IPS-15b (cell line): ENCODE results near the gene MADCAM1.
"Not testable (repeated sequence)": the region's sequence is repeated elsewhere in the genome, so short reads cannot be mapped to it uniquely, and the experiment has no call there.

Source experiments
- H3K27me3 ChIP-seq: one replicate; pipeline ENCODE4 v1.6.1; 2013; ENCODE audit warnings: low read length; ENCODE audit not compliant: control insufficient read depth, insufficient read depth
- H3K36me3 ChIP-seq: one replicate; pipeline ENCODE4 v1.6.1; 2013; ENCODE audit warnings: low read length; ENCODE audit not compliant: control insufficient read depth, insufficient read depth
- H3K4me1 ChIP-seq: one replicate; pipeline ENCODE4 v1.6.1; 2013; ENCODE audit warnings: mild to moderate bottlenecking, low read length; ENCODE audit not compliant: control insufficient read depth, insufficient read depth
- H3K4me3 ChIP-seq: one replicate; pipeline ENCODE4 v1.5.1; 2013; ENCODE audit warnings: low read depth, low read length
- H3K9ac ChIP-seq: one replicate; pipeline ENCODE4 v1.6.1; 2013; ENCODE audit warnings: low read depth, mild to moderate bottlenecking, low read length
- H3K9me3 ChIP-seq: one replicate; pipeline ENCODE4 v1.6.1; 2013; ENCODE audit warnings: mild to moderate bottlenecking, low read length; ENCODE audit not compliant: control insufficient read depth, insufficient read depth

MADCAM1 gene

DNA sequence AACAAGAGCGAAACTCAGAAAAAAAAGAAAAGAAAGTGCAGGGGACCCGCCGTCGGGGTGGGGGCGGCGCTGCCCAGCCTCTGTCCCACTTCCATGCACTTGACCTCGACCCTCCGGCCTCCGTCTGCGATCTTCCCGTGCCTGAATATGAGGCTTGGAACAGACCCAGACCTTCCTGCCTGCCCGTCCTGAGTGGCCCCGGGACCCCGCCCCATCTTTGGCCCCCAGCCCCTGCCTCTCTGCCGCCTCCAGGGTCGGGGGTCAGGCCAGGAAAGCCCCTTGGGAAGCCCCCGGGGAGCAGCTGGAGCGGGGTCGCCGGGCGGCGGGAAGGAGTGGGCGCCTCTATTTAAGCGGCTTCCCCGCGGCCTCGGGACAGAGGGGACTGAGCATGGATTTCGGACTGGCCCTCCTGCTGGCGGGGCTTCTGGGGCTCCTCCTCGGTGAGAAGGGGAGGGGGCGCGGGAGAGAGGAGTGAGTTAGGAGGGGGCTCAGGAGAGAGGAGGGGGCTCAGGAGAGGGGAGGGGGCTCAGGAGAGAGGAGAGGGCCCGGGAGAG, at the start of gene MADCAM1:
Gene MADCAM1 (plus strand): TSS at position 375 of the 554 bp plus-strand sequence. CDS start 14 bp downstream, at position 389.
- H3K36me3 ChIP-seq, result no peaks in the 10 kb centered on the region
- H3K27me3 ChIP-seq, result peaks cover 23% of the 10 kb centered on the region
- H3K9me3 ChIP-seq, result no peaks in the 10 kb centered on the region
- no peak within 1 kb of the TSS for H3K9ac ChIP-seq
- H3K4me1 ChIP-seq, result no peaks in the 10 kb centered on the region
- peak within 1 kb of the TSS; percentile 32 for H3K4me3 ChIP-seq

DNA sequence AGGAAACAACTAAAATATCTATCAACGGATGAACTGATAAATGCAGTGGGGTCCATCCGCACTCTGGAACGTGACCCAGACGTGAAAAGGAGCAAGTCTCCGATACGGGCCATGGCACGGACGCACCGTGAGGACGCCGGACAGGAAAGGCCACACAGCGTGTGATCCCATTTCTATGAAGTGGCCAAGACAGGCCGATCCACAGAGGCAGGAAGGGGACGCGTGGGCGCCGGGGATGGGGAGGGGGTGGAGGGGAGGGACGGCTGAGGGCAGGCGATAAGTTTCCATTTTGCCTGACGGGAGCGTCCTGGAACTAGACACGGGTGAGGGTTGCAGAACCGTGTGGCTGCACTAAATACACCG, 49.2 kb upstream of the MADCAM1 start:
- peaks cover 10% of the 10 kb centered on the region for H3K36me3 ChIP-seq
- no peaks in the 10 kb centered on the region for H3K9me3 ChIP-seq
- no peak overlapping the region for H3K4me3 ChIP-seq
- no peaks in the 10 kb centered on the region for H3K27me3 ChIP-seq
- no peak overlapping the region for H3K9ac ChIP-seq
- no peaks in the 10 kb centered on the region for H3K4me1 ChIP-seq

DNA sequence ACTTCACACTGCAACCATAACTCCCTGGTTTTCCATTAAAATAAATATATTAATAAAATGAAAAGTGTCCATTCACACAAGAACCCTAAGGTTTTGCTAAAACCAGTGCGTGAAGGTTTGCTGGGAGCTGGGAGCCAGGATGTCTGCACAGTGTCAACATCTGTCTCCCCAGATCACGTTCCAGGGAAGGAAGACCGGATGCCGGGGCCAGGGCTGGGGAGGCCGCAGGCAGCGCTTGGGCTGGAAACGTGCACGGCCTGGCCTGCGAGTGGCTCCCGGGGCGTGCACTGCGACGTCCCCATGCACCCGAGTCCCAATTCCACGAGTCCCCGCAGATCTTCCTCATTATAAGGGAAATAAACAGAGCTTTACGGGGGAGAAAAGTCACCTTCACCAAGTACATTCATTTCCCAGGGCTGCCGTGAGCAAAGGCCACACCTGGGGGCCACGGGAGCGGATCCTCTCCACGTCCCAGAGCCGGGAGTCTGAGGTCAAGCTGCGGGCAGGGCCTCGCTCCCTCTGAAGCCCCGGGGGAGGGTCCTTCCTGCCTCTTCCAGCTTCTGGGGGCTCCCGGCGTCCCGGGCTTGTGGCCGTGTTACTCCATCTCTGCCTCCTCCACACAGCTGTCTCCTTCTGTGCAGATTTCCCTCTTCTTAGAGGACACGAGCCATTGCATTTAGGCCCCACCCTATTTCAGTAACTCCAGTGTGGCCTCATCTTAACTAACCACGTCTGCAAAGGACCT, 48.3 kb upstream of the MADCAM1 start:
- H3K9me3 ChIP-seq, result no peaks in the 10 kb centered on the region
- H3K4me1 ChIP-seq, result no peaks in the 10 kb centered on the region
- peaks cover 10% of the 10 kb centered on the region for H3K36me3 ChIP-seq
- H3K9ac ChIP-seq, result no peak overlapping the region
- H3K4me3 ChIP-seq, result no peak overlapping the region
- no peaks in the 10 kb centered on the region for H3K27me3 ChIP-seq

DNA sequence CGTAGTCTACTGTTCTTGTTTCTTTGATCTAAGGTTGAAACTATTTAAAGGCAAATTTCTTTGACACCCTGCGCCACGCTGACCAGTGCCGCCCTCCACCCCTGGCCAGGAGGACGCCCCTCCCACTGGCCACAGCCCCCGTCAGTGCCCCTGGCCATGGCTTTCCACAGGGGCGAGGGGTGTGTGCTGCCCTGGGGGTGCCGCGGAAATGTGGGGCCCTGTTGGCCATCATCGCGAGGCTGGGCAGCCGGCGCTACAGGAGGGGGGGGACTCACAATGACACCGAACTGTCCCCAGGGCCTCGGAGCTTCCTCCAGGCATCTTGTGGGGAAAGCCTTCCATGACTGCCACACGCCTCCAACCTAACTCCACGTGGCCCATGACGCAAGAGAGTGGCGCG, 46.4 kb upstream of the MADCAM1 start:
- peaks cover 10% of the 10 kb centered on the region for H3K36me3 ChIP-seq
- H3K9ac ChIP-seq, result no peak overlapping the region
- no peak overlapping the region for H3K4me3 ChIP-seq
- H3K9me3 ChIP-seq, result no peaks in the 10 kb centered on the region
- no peaks in the 10 kb centered on the region for H3K4me1 ChIP-seq
- no peaks in the 10 kb centered on the region for H3K27me3 ChIP-seq

DNA sequence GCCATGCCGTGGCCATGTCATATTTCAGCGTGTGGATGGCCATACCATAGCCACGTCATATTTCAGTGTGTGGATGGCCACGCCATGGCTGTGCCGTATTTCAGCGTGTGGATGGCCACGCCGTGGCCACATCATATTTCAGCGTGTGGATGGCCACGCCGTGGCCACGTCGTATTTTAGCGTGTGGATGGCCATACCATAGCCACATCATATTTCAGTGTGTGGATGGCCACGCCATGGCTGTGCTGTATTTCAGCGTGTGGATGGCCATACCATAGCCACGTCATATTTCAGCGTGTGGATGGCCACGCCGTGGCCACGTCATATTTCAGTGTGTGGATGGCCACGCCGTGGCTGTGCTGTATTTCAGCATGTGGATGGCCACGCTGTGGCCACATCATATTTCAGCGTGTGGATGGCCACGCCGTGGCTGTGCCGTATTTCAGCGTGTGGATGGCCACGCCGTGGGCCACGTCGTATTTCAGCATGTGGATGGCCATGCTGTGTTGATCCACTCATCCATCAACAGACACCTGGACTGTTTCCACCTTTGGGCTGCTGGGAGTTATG, 45.3 kb upstream of the MADCAM1 start:
- H3K4me1 ChIP-seq, H3K27me3 ChIP-seq: not testable (repeated sequence)

DNA sequence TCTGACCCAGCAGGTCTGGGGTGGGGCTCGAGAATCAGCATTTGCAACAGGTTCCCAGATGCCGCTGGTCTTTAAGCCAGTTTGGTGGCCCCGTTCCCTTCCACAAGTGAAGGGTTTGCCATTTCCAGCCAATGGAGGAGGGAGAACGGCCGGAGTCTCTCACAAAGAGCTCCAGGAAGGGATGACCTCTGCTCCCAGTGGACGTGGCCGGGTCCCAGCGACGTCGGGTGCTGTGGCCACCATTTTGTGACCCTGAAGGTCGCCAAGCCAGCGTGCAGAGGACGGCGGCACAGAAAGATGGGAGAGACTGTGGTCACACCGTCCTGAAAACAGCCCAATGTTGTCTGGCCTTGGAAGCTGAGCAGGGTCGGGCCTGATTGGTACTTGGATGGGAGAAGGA, 43.5 kb upstream of the MADCAM1 start:
- Histone ChIP-seq H3K4me1 (no peaks in the 10 kb centered on the region), H3K9ac (no peak overlapping the region), H3K36me3 (peaks cover 16% of the 10 kb centered on the region), H3K27me3 (no peaks in the 10 kb centered on the region), H3K4me3 (no peak overlapping the region), H3K9me3 (no peaks in the 10 kb centered on the region)

More for the DNA sequence above, 45.3 kb upstream of the MADCAM1 start:
- peaks cover 16% of the 10 kb centered on the region for H3K36me3 ChIP-seq
- not testable (repeated sequence) for H3K9me3 ChIP-seq, H3K9ac ChIP-seq, H3K4me3 ChIP-seq

DNA sequence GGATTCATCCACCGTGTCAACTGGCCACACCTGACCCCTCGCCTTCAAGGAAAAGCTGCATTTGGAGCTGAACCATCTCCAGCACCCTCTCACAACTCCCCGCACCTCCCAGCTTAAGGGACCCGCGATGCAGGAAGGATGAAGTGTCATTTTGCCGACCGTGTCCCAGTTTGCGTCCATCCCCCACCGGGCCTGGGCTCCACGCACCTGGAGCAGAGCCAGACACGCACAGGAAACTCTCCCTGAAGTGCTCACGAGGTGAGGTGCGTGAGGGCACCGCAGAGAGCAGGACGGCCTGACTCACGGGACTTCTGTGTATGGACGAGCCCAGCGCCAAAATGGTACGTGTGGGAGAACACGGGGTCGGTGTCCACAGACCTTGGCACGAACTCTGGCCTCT, 42.7 kb upstream of the MADCAM1 start:
- Histone ChIP-seq H3K36me3 (peaks cover 12% of the 10 kb centered on the region), H3K4me3 (no peak overlapping the region), H3K9ac (no peak overlapping the region), H3K4me1 (no peaks in the 10 kb centered on the region), H3K9me3 (no peaks in the 10 kb centered on the region), H3K27me3 (no peaks in the 10 kb centered on the region)

DNA sequence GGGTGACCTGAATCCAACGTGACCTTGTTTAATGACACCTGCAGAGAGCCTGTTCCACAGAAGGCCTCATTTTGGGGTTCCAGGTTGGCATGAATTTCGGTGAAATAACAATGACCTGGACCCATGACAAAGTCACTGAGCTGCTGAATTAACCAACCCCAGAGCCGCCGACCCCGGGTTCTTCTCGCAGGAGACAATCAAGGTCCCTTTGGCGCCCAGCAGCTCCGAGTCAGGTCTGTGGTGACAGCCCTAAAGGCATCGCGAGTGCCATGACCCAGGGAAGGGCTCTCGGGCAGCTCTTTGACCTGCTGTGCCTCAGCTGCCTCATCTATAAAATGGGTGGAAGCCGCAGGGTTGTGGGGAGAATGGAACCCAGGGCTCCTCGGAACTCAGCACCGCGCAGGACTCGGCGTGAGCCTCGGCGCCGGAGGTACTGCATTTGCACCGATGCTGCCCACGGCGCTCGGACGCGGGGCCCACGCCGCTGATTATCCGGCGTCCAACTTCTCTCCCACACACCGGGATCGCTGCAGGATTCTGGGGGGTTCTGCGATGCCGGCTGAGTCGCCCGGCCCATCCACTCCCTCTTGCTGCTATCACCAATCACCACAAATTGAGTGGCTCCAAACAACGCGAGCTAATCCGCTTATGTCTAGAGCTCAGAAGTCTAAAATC, 41.1 kb upstream of the MADCAM1 start:
- Histone ChIP-seq H3K27me3 (no peaks in the 10 kb centered on the region), H3K4me3 (no peak overlapping the region), H3K9me3 (no peaks in the 10 kb centered on the region), H3K4me1 (peaks cover 3% of the 10 kb centered on the region), H3K36me3 (peaks cover 12% of the 10 kb centered on the region), H3K9ac (no peak overlapping the region)

DNA sequence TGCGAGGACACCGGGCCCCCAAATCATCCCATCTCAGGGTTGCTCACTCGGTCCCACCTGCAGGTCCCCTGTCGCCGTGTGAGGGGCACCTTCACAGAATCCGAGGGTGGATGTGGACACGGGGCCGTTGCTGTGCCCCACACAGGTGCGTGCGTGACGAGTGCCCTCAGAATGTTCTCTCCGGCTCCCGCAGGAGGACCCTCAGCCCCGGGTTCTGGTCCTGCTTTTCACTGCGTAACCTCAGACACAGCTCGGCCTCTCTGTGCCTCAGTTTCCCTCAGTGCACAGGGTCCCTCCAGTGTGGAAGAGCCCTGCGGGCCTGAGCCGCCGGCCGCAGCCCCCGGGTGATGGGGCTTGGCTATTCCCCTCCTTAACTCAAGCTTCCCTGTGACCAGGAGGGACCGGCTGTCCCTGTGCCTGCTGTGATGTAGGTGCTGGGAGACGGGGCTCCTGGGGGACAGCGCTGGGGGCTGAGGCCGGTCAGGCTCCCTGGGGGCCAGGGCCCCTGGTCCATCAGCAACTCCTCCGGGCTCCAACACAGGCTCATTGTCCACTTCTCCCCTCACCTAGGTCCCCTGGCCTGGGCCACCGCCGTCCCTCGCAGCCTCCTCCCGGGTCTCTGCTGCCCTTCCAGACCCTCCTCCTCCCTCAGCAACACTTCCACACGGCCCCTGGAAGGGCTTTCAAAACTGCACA, 40.3 kb upstream of the MADCAM1 start:
- no peak overlapping the region for H3K9ac ChIP-seq
- no peaks in the 10 kb centered on the region for H3K9me3 ChIP-seq
- H3K27me3 ChIP-seq, result no peaks in the 10 kb centered on the region
- H3K4me3 ChIP-seq, result no peak overlapping the region
- H3K36me3 ChIP-seq, result peaks cover 8% of the 10 kb centered on the region
- H3K4me1 ChIP-seq, result peaks cover 3% of the 10 kb centered on the region

DNA sequence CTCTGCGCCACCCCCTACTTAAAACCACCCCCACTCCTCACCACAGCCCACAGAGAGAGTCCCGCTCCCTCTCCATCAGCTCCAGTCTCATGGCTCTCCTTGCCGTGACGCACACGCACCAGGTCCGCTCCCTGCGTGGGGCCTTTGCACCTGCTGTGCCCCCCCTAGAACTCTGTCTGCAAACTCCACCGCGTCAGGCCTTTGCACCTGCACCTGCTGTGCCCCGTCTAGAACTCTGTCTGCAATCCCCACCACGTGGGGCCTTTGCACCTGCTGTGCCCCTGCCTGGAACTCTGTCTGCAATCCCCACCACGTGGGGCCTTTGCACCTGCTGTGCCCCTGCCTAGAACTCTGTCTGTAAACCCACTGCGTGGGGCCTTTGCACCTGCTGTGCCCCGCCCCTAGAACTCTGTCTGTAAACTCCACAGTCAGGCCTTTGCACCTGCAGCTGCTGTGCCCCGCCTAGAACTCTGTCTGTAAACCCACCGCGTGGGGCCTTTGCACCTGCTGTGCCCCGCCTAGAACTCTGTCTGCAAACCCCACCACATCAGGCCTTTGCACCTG, 39.7 kb upstream of the MADCAM1 start:
- no peak overlapping the region for H3K4me3 ChIP-seq
- peaks cover 3% of the 10 kb centered on the region for H3K4me1 ChIP-seq
- no peak overlapping the region for H3K9ac ChIP-seq
- H3K36me3 ChIP-seq, result peaks cover 6% of the 10 kb centered on the region
- no peaks in the 10 kb centered on the region for H3K9me3 ChIP-seq
- no peaks in the 10 kb centered on the region for H3K27me3 ChIP-seq

DNA sequence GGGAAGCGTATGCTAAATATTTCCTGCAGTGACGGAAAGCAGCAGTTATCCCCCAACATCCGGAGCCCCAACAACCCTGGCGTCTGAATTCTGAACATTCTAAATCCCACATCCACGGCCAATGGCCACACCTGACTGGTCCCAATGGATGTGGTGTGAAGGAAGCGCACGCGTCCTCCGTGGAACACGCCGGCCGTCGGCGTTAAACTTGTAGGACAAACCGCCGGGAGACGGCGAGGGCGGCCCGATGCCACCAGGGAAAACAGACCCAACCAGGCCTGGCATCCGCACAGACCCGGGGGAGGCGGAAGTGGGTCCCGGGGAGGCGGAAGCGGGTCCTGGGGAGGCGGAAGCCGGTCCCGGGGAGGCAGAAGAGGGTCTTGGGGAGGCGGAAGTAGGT, 38.6 kb upstream of the MADCAM1 start:
- H3K27me3 ChIP-seq, result peaks cover 6% of the 10 kb centered on the region
- peaks cover 6% of the 10 kb centered on the region for H3K36me3 ChIP-seq
- peaks cover 3% of the 10 kb centered on the region for H3K4me1 ChIP-seq
- no peaks in the 10 kb centered on the region for H3K9me3 ChIP-seq
- H3K4me3 ChIP-seq, result no peak overlapping the region
- H3K9ac ChIP-seq, result no peak overlapping the region
